ENCODE measurements around the gene MACROD2. TPM values are rescaled to one million over a fixed set of nuclear protein-coding genes. Genes with fewer than 3 reads are reported as not detected.

MACROD2 gene
- total RNA-seq, 1 experiment from 2014 or later: 1.6 TPM

DNA sequence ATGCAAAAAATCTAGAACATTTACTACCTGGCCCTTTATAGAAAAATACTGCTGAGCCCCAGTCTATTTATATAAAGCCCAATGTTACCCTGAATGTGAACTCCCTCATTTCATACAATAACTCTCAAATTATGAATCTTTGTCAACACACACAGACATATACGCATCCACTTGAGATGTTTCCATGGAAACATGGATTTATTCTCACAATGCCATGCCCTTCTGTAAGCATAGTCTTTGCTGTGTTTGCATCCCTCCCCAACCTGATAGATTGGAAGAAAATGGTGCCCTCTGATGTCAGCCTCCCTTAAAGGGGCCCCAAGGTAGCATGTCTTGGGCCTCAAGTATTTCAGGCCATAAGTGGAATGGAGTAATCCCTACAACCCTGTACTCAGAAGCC lies 2004.8 kb downstream of the MACROD2 start:
- H3K4me3 Mint-ChIP-seq: no peak overlapping the region
- Histone ChIP-seq H2BK15ac (ENCODE audit: low read depth, low read length) (no peak overlapping the region), H3K27ac (ENCODE audit: insufficient read length, low read depth, low read length) (no peak overlapping the region), H3K27me3 (ENCODE audit: insufficient read depth, low read length) (no peaks in the 10 kb centered on the region), H4K5ac (ENCODE audit: insufficient read length, low read depth, low read length) (no peak overlapping the region), H4K8ac (replicated peaks; ENCODE audit: insufficient read length, low read depth, low read length) (no peak overlapping the region), H3K4me2 (ENCODE audit: insufficient read depth, insufficient read length, low read length) (no peak overlapping the region), H3K23me2 (ENCODE audit: insufficient read length, low read depth, low read length, poor library complexity, severe bottlenecking) (no peaks in the 10 kb centered on the region), H2BK20ac (ENCODE audit: low read depth, low read length, poor library complexity, severe bottlenecking) (no peak overlapping the region), H2AFZ (ENCODE audit: low read length) (no peak overlapping the region), H3K79me2 (ENCODE audit: insufficient read depth, low read length) (no peaks in the 10 kb centered on the region), H3K79me1 (ENCODE audit: insufficient read depth, low read depth, low read length, poor library complexity, severe bottlenecking) (no peaks in the 10 kb centered on the region), H2AK5ac (ENCODE audit: insufficient read length, low read length) (no peak overlapping the region), H3K4me1 (ENCODE audit: insufficient read depth, low read length) (no peaks in the 10 kb centered on the region; the same call in 1 of the 2 replicates), H2BK12ac (ENCODE audit: insufficient read length, low read depth, low read length) (no peak overlapping the region), H4K20me1 (ENCODE audit: control insufficient read depth, insufficient read depth, insufficient read length) (no peaks in the 10 kb centered on the region), H3K23ac (ENCODE audit: insufficient read length, low read depth, low read length) (no peak overlapping the region), H3K14ac (ENCODE audit: insufficient read depth, low read length) (no peak overlapping the region), H3T11ph (ENCODE audit: low read length) (no peak overlapping the region), H3K18ac (ENCODE audit: insufficient read length, low read depth, low read length) (no peak overlapping the region), H3K9me3 (ENCODE audit: control insufficient read depth, low read depth, low read length) (no peaks in the 10 kb centered on the region), H2BK120ac (ENCODE audit: low read depth, low read length, poor library complexity, severe bottlenecking) (no peak overlapping the region), H4K91ac (ENCODE audit: insufficient read length, low read depth, low read length) (no peak overlapping the region), H3K56ac (ENCODE audit: insufficient read length, low read depth, low read length) (no peak overlapping the region), H3K9ac (ENCODE audit: extremely low read depth, insufficient read length, low read length) (no peak overlapping the region), H2BK5ac (ENCODE audit: insufficient read length, low read length) (no peak overlapping the region), H3K4ac (ENCODE audit: low read depth, low read length) (no peak overlapping the region)
- H3K4me1 Mint-ChIP-seq: peaks cover 13 to 18% of the 10 kb centered on the region in 2 experiments
- no peak overlapping the region for H3K27ac Mint-ChIP-seq
- H3K9me3 Mint-ChIP-seq: peaks cover 33 to 35% of the 10 kb centered on the region in 2 experiments
- H3K36me3 Mint-ChIP-seq (ENCODE audit: insufficient read depth in 1 of 3, low read depth in 3 of 3): peaks cover 17 to 37% (median 19%) of the 10 kb centered on the region in 3 experiments
- WGBS (ENCODE audit: extremely low coverage, insufficient read length, low lambda C conversion rate): no CpG with 5 or more reads among the region's 1 CpG
- TF ChIP-seq, protein P1, sequence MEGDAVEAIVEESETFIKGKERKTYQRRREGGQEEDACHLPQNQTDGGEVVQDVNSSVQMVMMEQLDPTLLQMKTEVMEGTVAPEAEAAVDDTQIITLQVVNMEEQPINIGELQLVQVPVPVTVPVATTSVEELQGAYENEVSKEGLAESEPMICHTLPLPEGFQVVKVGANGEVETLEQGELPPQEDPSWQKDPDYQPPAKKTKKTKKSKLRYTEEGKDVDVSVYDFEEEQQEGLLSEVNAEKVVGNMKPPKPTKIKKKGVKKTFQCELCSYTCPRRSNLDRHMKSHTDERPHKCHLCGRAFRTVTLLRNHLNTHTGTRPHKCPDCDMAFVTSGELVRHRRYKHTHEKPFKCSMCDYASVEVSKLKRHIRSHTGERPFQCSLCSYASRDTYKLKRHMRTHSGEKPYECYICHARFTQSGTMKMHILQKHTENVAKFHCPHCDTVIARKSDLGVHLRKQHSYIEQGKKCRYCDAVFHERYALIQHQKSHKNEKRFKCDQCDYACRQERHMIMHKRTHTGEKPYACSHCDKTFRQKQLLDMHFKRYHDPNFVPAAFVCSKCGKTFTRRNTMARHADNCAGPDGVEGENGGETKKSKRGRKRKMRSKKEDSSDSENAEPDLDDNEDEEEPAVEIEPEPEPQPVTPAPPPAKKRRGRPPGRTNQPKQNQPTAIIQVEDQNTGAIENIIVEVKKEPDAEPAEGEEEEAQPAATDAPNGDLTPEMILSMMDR (conservative IDR thresholded peaks at IDR 0.05): no peak
- H3K27me3 Mint-ChIP-seq (ENCODE audit: low read depth): no peaks in the 10 kb centered on the region
- DNase-seq: no peak

Data from H9 (cell line).